NAMALWA (cell line): Measurements from ENCODE around the gene ST6GALNAC1.

ENCODE experiments used
- DNase-seq: peaks from one replicate; pipeline ENCODE4 v3.0.0-alpha.2; 2015; ENCODE audit warnings: low spot score

Gene ST6GALNAC1

DNA sequence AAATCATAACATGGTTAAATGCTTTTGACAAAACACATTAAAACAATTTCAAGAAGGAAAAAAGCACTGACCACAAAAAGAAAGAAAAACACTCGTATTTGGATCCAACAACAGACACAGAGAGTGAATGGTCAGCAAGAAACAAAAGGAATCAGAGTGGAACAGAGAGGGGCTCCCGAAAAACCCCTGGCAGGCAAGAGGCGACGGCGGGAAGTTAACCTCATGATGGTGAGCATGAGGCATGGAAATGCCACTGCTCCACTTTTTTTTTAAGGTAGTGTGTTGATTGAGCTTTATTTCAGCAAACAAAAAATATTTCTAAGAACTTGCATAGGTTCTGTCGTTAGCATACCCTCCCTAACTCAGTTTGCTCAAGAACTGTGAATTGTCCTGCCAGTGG lies 32.1 kb upstream of the ST6GALNAC1 start:
- no peak for DNase-seq

- DNase-seq = no peak
Measured at GRCh38 chr17:76674600-76674999, 31.0 kb upstream of the ST6GALNAC1 start.

DNA sequence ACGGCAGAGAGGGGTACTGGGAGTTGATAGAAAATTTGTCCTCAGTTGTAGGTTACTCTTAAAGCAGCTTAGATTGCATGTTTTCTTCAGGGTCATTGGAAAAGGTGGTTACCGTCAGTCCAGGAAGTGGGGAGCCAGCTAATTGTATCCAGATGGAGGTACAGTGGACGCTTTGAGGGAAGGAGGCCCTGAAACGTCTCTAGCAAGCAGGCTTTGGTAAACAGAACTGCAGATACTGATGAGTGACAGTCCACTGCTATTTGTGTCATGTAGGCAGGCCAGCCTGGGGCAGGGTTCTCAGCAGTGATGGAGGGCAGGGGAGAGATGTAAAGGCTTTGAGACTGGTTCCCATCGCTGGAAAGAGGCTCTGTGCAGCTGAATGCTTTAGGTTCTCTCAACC lies 30.2 kb upstream of the ST6GALNAC1 start:
- DNase-seq = no peak

- no peak for DNase-seq
Measured at GRCh38 chr17:76672892-76673291, 29.3 kb upstream of the ST6GALNAC1 start.

GRCh38 chr17:76672270-76672851 lies 28.8 kb upstream of the ST6GALNAC1 start:
- peak; percentile 51 for DNase-seq

GRCh38 chr17:76671912-76672262 lies 28.3 kb upstream of the ST6GALNAC1 start:
- DNase-seq = no peak

- DNase-seq = peak; percentile 100
Measured at GRCh38 chr17:76671123-76671911, 27.8 kb upstream of the ST6GALNAC1 start.

GRCh38 chr17:76670718-76671122 lies 27.2 kb upstream of the ST6GALNAC1 start:
- no peak for DNase-seq

DNA sequence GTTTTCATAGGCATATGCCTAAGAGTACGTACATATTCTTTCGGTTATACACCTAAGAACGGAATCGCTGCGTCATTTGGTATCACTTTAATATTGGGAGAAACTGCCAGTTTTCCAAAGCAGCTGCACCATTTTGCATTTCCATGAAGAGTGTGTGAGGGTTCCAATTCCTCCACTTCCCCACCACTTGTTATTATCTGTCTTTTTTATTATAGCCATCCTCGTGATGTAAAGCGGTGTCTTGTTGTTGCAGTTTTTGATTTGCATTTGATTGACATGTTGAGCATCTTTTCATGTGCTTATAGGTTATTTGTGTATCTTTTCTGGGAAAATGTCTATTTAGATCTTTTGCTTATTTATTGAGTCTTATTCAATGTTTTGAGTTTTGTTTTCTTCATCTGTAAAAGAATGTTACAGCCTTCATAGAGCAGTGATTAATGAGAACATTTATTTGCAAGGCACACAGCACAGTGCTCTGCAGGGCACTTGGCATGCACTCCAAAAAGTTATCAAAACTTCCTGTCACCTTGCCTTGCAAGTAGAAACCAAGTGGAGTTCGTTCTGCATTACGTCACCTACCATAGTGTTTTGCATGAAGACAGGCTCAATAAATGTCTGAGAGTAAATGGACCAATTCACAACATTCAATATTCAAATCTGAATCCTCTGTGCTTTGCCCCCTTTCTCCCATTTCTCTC lies 26.6 kb upstream of the ST6GALNAC1 start:
- peak; percentile 53 for DNase-seq

- DNase-seq = no peak
Measured at GRCh38 chr17:76667786-76668453, 24.4 kb upstream of the ST6GALNAC1 start.

- DNase-seq = no peak
Measured at GRCh38 chr17:76667491-76667755, 23.9 kb upstream of the ST6GALNAC1 start.

- no peak for DNase-seq
Measured at GRCh38 chr17:76660656-76661042, 17.1 kb upstream of the ST6GALNAC1 start.

DNA sequence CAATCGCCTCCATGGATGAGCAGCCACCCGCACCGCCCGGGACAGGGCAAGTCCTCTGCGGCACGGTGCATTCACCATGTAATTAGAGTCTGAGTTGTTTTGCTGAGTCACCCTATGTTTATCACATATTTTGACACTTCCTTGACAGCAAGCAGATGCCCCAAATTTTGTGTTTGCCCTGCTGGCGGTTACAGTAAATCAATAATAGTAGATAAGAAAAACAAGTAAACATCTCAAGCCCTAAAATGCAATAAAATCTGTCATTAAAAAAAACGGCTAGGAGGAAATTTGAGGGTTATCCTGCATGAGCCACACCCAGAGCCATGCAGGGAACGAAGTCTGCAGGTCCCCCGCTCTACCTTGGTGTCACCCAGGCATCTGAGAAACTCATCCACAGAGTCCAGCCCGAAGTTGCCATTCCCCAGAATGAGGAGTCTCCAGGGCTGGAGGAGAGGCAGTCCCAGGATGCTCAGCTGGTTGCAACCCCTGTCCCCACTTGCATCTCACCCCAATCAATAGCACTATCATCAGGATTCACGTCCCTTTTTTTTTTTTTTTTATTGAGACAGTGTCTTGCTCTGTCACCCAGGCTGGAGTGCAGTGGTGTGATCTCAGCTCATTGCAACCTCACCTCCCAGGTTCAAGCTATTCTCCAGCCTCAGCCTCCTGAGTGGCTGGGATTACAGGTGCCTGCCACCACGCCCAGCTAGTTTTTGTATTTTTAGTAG lies 16.5 kb upstream of the ST6GALNAC1 start:
- DNase-seq = no peak

- no peak for DNase-seq
Measured at GRCh38 chr17:76658242-76658662, 14.7 kb upstream of the ST6GALNAC1 start.

DNA sequence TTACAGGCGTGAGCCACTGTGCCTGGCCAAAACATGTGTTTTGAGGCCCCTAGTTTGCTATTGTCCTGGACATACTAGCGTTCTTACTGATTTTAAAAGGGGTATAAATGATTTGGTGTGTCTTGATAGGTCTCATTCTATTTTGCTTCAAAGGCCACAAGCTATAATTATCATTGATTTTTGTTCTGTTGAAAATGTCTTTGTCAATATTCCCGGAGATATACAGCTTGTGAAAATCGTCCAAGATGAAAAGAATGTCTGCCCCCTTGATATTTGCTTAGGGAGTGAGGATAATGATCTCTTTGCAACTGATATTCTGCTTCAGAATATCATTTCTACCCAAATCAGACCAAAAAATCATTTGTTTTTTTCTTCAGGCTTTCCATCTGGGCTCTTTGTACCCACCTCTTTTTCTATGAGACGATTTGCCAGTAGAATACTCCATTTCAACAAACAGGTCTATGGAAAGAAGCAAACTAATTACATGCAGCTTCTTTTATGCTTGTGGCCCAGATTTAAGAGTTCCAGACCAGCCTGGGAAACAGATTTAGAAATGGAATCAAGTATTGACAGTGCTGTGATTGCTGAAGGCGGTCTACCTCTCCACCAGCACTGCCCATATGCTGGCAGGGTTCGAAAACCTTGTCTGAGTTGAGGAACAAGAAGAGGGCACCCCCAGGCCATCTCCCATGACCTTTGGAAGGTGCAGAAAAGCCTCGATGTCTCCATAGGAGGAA lies 14.1 kb upstream of the ST6GALNAC1 start:
- no peak for DNase-seq

- no peak for DNase-seq
Measured at GRCh38 chr17:76654408-76654807, 10.9 kb upstream of the ST6GALNAC1 start.

- no peak for DNase-seq
Measured at GRCh38 chr17:76650504-76650903, 6.9 kb upstream of the ST6GALNAC1 start.

GRCh38 chr17:76646712-76647111 lies 3.2 kb upstream of the ST6GALNAC1 start:
- DNase-seq = no peak

- DNase-seq = no peak
Measured at GRCh38 chr17:76645481-76645880, 1.9 kb upstream of the ST6GALNAC1 start.

GRCh38 chr17:76644995-76645394 lies 1.4 kb upstream of the ST6GALNAC1 start:
- no peak for DNase-seq

- no peak for DNase-seq
Measured at GRCh38 chr17:76642994-76643393, 563 bp downstream of the ST6GALNAC1 start.
